GM12892 (cell line): ENCODE results near the gene MRPS27.

Experiments used
- POLR2A ChIP-seq: IDR thresholded peaks from 2 replicates; pipeline ENCODE4 v1.6.1; 2011; ENCODE audit warnings: low read depth, low read length, control low read depth
- POLR2AphosphoS5 ChIP-seq: IDR thresholded peaks from 2 replicates; pipeline ENCODE4 v1.6.1; 2011; ENCODE audit warnings: low read depth, low read length, control low read depth
- TAF1 ChIP-seq: IDR thresholded peaks from 2 replicates; pipeline ENCODE4 v1.6.1; 2011; ENCODE audit warnings: low read depth, mild to moderate bottlenecking, control low read depth, low read length, borderline replicate concordance

DNA sequence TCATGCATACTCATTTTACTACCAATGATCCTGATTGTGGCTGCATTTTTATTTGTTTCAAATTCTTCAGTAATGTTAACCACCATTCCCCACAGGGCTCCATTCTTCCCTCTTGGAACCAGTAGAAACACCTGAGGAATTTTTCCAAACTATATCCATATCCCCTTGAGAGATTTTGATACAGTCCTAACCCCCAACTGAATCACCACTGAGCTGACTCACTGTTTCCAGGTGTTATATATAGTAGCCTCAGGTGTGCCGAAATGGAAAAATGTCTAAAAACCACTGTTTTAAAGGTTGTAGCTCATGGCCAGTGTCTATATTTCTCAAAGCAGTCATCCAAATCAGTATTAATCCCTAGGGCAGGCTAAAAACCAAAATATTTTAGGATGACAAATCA is 85.2 kb downstream of the MRPS27 start:
- TF ChIP-seq TAF1 (no peak), POLR2A (no peak), POLR2AphosphoS5 (no peak)
